Measurements from ENCODE around the gene PEAR1. TPM values are rescaled to one million over a fixed set of nuclear protein-coding genes. Genes with fewer than 3 reads are reported as not detected.
A peak's percentile ranks its signal among the peaks of the same experiment; 100 is the strongest.

Gene PEAR1
- total and polyA plus RNA-seq, 4 experiments from 2014 or later = 0.32 to 0.36 TPM; not detected in 2

- Mint-ChIP-seq H3K9me3 (peaks cover 0 to 7% (median 3%) of the 10 kb centered on the region in 8 donors), H3K27ac (peak overlapping the region in 6 of 7 donors; percentile 19 to 93 (median 76)), H3K4me1 (peaks cover 28 to 37% (median 29%) of the 10 kb centered on the region in 4 donors), H3K4me3 (peak overlapping the region in 6 of 8 donors; percentile 36 to 96 (median 92)), H3K27me3 (peaks cover 6 to 7% of the 10 kb centered on the region in 2 donors), H3K36me3 (peaks cover 4 to 22% of the 10 kb centered on the region in 2 donors)
- peaks cover 37% of the 10 kb centered on the region for H3K4me1 ChIP-seq (ENCODE audit: insufficient read depth, low read length)
- no peak overlapping the region for H3K4me3 ChIP-seq (ENCODE audit: low read length in 2 of 2)
- H3K9me3 ChIP-seq (ENCODE audit: control insufficient read depth in 1 of 2, low read length in 2 of 2) = no peaks in the 10 kb centered on the region
- DNase-seq = no peak
- intact Hi-C loops (cut with micrococcal nuclease) = no loop called here
- H3K27me3 ChIP-seq (ENCODE audit: insufficient read depth, low read length) = no peaks in the 10 kb centered on the region
- POLR2A ChIA-PET (ENCODE audit: partially characterized antibody) = interaction anchor here (0.9 kb wide), 1 partner anchor 8 kb away, joined by 3 read pairs; no protein-coding TSS in a partner anchor
- CTCF ChIA-PET (ENCODE audit: partially characterized antibody) = interaction anchor here (1.4 to 2.0 kb wide), 2 partner anchors 72 to 74 kb away, joined by 6 to 10 read pairs; no protein-coding TSS in a partner anchor
- peaks cover 8% of the 10 kb centered on the region for H3K36me3 ChIP-seq (ENCODE audit: insufficient read depth, low read length)
- no peak overlapping the region for H3K27ac ChIP-seq (ENCODE audit: low read depth, low read length)
Observed at GRCh38 chr1:156964441-156964840, 70.9 kb downstream of the PEAR1 start.

Small RNAs within 50 kb of the gene (microRNA-seq; reads per million reads assigned to microRNA genes)
- not detected for gene MIR765 (ENCODE audit: borderline microRNAs expressed, borderline number of aligned reads, borderline replicate concordance)

Other genes with a start within 250 kb of the PEAR1 start
- not detected for gene NES, start 216.3 kb upstream of the PEAR1 start, total RNA-seq
- not detected for gene NES, start 216.3 kb upstream of the PEAR1 start, polyA plus RNA-seq
- under 1 TPM; 0.55 to 0.61 TPM for gene CRABP2, start 188.1 kb upstream of the PEAR1 start, total RNA-seq
- gene CRABP2, start 188.1 kb upstream of the PEAR1 start, polyA plus RNA-seq = under 1 TPM in 1 of 2 donors, not detected in 1; 0.21 TPM
- 10 to 100 TPM; 30.5 to 35.7 TPM for gene METTL25B, start 165.2 kb upstream of the PEAR1 start, total RNA-seq
- gene METTL25B, start 165.2 kb upstream of the PEAR1 start, polyA plus RNA-seq = 1 to 10 TPM; 4.6 to 7.5 TPM
- gene ISG20L2, start 165.0 kb upstream of the PEAR1 start, total RNA-seq = 10 to 100 TPM; 47.9 to 53.1 TPM
- 10 to 100 TPM; 11.4 to 19.3 TPM for gene ISG20L2, start 165.0 kb upstream of the PEAR1 start, polyA plus RNA-seq
- 10 to 100 TPM; 44.1 to 47.4 TPM for gene MRPL24, start 152.6 kb upstream of the PEAR1 start, total RNA-seq
- gene MRPL24, start 152.6 kb upstream of the PEAR1 start, polyA plus RNA-seq = 100 to 1,000 TPM in 1 of 2 donors, 10 to 100 TPM in 1; 86.7 to 150 TPM
- 10 to 100 TPM; 93.3 to 97.0 TPM for gene HDGF, start 142.0 kb upstream of the PEAR1 start, total RNA-seq
- gene HDGF, start 142.0 kb upstream of the PEAR1 start, polyA plus RNA-seq = 10 to 100 TPM; 23.8 to 49.3 TPM
- gene PRCC, start 126.2 kb upstream of the PEAR1 start, total RNA-seq = 10 to 100 TPM; 60.9 to 61.3 TPM
- 10 to 100 TPM; 32.8 to 52.7 TPM for gene PRCC, start 126.2 kb upstream of the PEAR1 start, polyA plus RNA-seq
- gene SH2D2A, start 76.9 kb upstream of the PEAR1 start, total RNA-seq = 10 to 100 TPM; 55.1 to 63.6 TPM
- gene SH2D2A, start 76.9 kb upstream of the PEAR1 start, polyA plus RNA-seq = 10 to 100 TPM; 29.1 to 53.9 TPM
- under 1 TPM in 1 of 2 experiments, not detected in 1; 0.06 TPM for gene INSRR, start 34.6 kb upstream of the PEAR1 start, total RNA-seq
- gene INSRR, start 34.6 kb upstream of the PEAR1 start, polyA plus RNA-seq = not detected
- under 1 TPM in 1 of 2 experiments, not detected in 1; 0.23 TPM for gene NTRK1, start 32.9 kb upstream of the PEAR1 start, total RNA-seq
- not detected for gene NTRK1, start 32.9 kb upstream of the PEAR1 start, polyA plus RNA-seq
- gene LRRC71, start 26.9 kb downstream of the PEAR1 start, total RNA-seq = not detected
- not detected for gene LRRC71, start 26.9 kb downstream of the PEAR1 start, polyA plus RNA-seq
- gene ARHGEF11, start 152.0 kb downstream of the PEAR1 start, total RNA-seq = 10 to 100 TPM; 22.7 to 24.1 TPM
- 10 to 100 TPM in 1 of 2 donors, 1 to 10 TPM in 1; 7.9 to 19.1 TPM for gene ARHGEF11, start 152.0 kb downstream of the PEAR1 start, polyA plus RNA-seq
- not detected for gene ETV3L, start 206.1 kb downstream of the PEAR1 start, total RNA-seq
- not detected for gene ETV3L, start 206.1 kb downstream of the PEAR1 start, polyA plus RNA-seq
- 10 to 100 TPM; 30.5 to 31.8 TPM for gene ETV3, start 244.7 kb downstream of the PEAR1 start, total RNA-seq
- 10 to 100 TPM in 1 of 2 donors, 1 to 10 TPM in 1; 7.3 to 11.2 TPM for gene ETV3, start 244.7 kb downstream of the PEAR1 start, polyA plus RNA-seq